ENCODE measurements around the gene MAGOH. TPM values are rescaled to one million over a fixed set of nuclear protein-coding genes. Genes with fewer than 3 reads are reported as not detected.

The MAGOH gene
- total and polyA plus RNA-seq, 9 donors: 25.4 to 73.2 (median 37.5) TPM

- H3K36me3 ChIP-seq: no peaks in the 10 kb centered on the region
- 86 to 91% (median 91%) methylated on average over 48 of the region's 48 CpGs for WGBS, 3 donors
- H3K27me3 ChIP-seq: no peaks in the 10 kb centered on the region
- no peaks in the 10 kb centered on the region for H3K4me1 ChIP-seq (ENCODE audit: insufficient read depth)
- no peaks in the 10 kb centered on the region for H3K9me3 ChIP-seq
- intact Hi-C loops (cut with DNase I): loop anchor here in 2 of 4 donors (5.0 to 10.0 kb wide), 2 partner anchors 116 to 478 kb away; no protein-coding TSS in a partner anchor
- H3K4me3 ChIP-seq: no peak overlapping the region
- TF ChIP-seq EP300 (IDR thresholded peaks at IDR 0.05): no peak
- TF ChIP-seq POLR2A (IDR thresholded peaks at IDR 0.05): no peak
- no peak for TF ChIP-seq CTCF (IDR thresholded peaks at IDR 0.05)
- H3K27ac ChIP-seq: no peak overlapping the region
- DNase-seq: no peak
Observed at GRCh38 chr1:53276153-53276901, 38.0 kb upstream of the MAGOH start.

- H3K27ac ChIP-seq: no peak overlapping the region
- no peaks in the 10 kb centered on the region for H3K9me3 ChIP-seq
- no peak overlapping the region for H3K4me3 ChIP-seq
- WGBS, 3 donors: 87 to 95% (median 88%) methylated on average over 3 of the region's 3 CpGs
- no peak for DNase-seq
- intact Hi-C loops (cut with DNase I): loop anchor here in 3 of 4 donors (2.0 to 10.0 kb wide), 3 partner anchors 115 to 479 kb away; no protein-coding TSS in a partner anchor
- H3K36me3 ChIP-seq: no peaks in the 10 kb centered on the region
- TF ChIP-seq CTCF (IDR thresholded peaks at IDR 0.05) (no peak), EP300 (IDR thresholded peaks at IDR 0.05) (no peak), POLR2A (IDR thresholded peaks at IDR 0.05) (no peak)
- H3K4me1 ChIP-seq (ENCODE audit: insufficient read depth): no peaks in the 10 kb centered on the region
- no peaks in the 10 kb centered on the region for H3K27me3 ChIP-seq
Observed at GRCh38 chr1:53275566-53275965, 37.2 kb upstream of the MAGOH start.

GRCh38 chr1:53274541-53275185 lies 36.3 kb upstream of the MAGOH start:
- no peak overlapping the region for H3K4me3 ChIP-seq
- no peak for DNase-seq
- no peaks in the 10 kb centered on the region for H3K36me3 ChIP-seq
- intact Hi-C loops (cut with DNase I): loop anchor here in 3 of 4 donors (2.0 to 10.0 kb wide), 3 partner anchors 116 to 480 kb away; no protein-coding TSS in a partner anchor
- no peaks in the 10 kb centered on the region for H3K9me3 ChIP-seq
- 94 to 96% (median 96%) methylated on average over 13 of the region's 13 CpGs for WGBS, 3 donors
- no peak overlapping the region for H3K27ac ChIP-seq
- H3K4me1 ChIP-seq (ENCODE audit: insufficient read depth): no peaks in the 10 kb centered on the region
- no peak for TF ChIP-seq POLR2A (IDR thresholded peaks at IDR 0.05)
- TF ChIP-seq CTCF (IDR thresholded peaks at IDR 0.05): no peak
- TF ChIP-seq EP300 (IDR thresholded peaks at IDR 0.05): no peak
- H3K27me3 ChIP-seq: no peaks in the 10 kb centered on the region

DNA sequence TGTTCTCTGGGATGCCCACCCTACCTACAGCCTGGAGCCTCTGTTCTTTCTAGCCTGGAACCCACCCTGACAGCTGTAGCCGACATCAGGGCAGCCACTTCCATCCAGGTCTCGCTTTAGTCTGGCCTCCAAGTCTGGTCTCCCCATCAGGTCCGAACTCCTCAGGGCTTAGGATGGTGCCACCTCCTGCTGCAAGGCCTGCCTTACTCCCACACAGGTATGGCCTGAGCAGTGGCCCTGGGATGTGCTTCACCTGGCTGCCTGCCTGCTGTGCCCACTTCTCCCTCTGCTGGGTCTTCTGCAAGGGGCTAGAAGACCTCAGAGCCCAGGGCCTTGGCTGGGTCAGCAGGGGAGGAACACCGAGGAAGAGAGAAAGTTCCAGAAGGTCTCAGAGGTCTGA lies 35.7 kb upstream of the MAGOH start:
- TF ChIP-seq CTCF (IDR thresholded peaks at IDR 0.05): no peak
- no peak for TF ChIP-seq EP300 (IDR thresholded peaks at IDR 0.05)
- TF ChIP-seq POLR2A (IDR thresholded peaks at IDR 0.05): no peak
- 90 to 92% (median 92%) methylated on average over 4 of the region's 4 CpGs for WGBS, 3 donors
- Histone ChIP-seq H3K27ac (no peak overlapping the region), H3K4me3 (no peak overlapping the region), H3K9me3 (no peaks in the 10 kb centered on the region), H3K36me3 (no peaks in the 10 kb centered on the region), H3K27me3 (no peaks in the 10 kb centered on the region), H3K4me1 (ENCODE audit: insufficient read depth) (no peaks in the 10 kb centered on the region)
- intact Hi-C loops (cut with DNase I): loop anchor here in 2 of 4 donors (2.0 to 10.0 kb wide), 2 partner anchors 117 to 481 kb away; no protein-coding TSS in a partner anchor
- no peak for DNase-seq

Data from ovary (tissue), 9 donors.